Panc1 (cell line): Measurements from ENCODE around the gene TSPAN31. TPM values are rescaled to one million over a fixed set of nuclear protein-coding genes. Genes with fewer than 3 reads are reported as not detected.

ENCODE experiments used
- ATAC-seq: fragments of 200-7000 bp; cut with Tn5 transposase; 2 replicates; pipeline ENCODE4 v1.9.1; 2020; ENCODE audit warnings: mild to moderate bottlenecking, moderate library complexity
- BruUV-seq: library from RNA; stranded (reverse); fragments of 400-500 nt; replicated peaks from 2 replicates; lab custom pipeline; 2021; lab: Mats Ljungman, UMichigan
- CTCF ChIA-PET: fragments of 300-600 bp; sonication (Branson Sonifier 250); formaldehyde crosslinking; loops from one replicate; lab custom pipeline; 2022; ENCODE audit warnings: antibody characterized with exemption; lab: Charles Lee
- POLR2A ChIA-PET: fragments of 300-600 bp; sonication (Branson Sonifier 250); formaldehyde crosslinking; loops from one replicate; lab custom pipeline; 2022; ENCODE audit warnings: antibody characterized with exemption; lab: Charles Lee
- DNase-seq: peaks from one replicate; pipeline ENCODE4 v3.0.0-alpha.2; 2010; ENCODE audit warnings: low read depth, low spot score
- H3K27ac ChIP-seq: 2 replicates; pipeline ENCODE4 v1.5.1; 2011; ENCODE audit warnings: mild to moderate bottlenecking, low read length, inconsistent platforms
- H3K27me3 ChIP-seq: fragments of 200-500 bp; sonication (Bioruptor generic); 2 replicates; pipeline ENCODE4 v1.6.0; 2014; ENCODE audit warnings: low read length, inconsistent platforms; ENCODE audit not compliant: control insufficient read depth, insufficient read depth
- H3K36me3 ChIP-seq: fragments of 200-500 bp; sonication (Bioruptor generic); 2 replicates; pipeline ENCODE4 v1.5.1; 2014; ENCODE audit warnings: inconsistent platforms, mild to moderate bottlenecking, low read length, moderate library complexity; ENCODE audit not compliant: control insufficient read depth, insufficient read depth
- H3K4me1 ChIP-seq: 2 replicates; pipeline ENCODE4 v1.5.1; 2011; ENCODE audit warnings: inconsistent platforms, mild to moderate bottlenecking, low read length, moderate library complexity; ENCODE audit not compliant: control insufficient read depth, insufficient read depth
- H3K4me3 ChIP-seq, 2 experiments: 2 replicates each; pipeline ENCODE4 v1.5.1; 2011 to 2012; ENCODE audit warnings: low read depth in 2 of 2, low read length in 2 of 2, mild to moderate bottlenecking in 2 of 2, inconsistent platforms in 1 of 2, moderate library complexity in 1 of 2
- H3K9me3 ChIP-seq: fragments of 200-500 bp; sonication (Bioruptor generic); 2 replicates; pipeline ENCODE4 v1.5.1; 2014; ENCODE audit warnings: low read depth, mild to moderate bottlenecking, inconsistent platforms, low read length, moderate library complexity; ENCODE audit not compliant: control insufficient read depth, insufficient read depth
- POLR2AphosphoS5 ChIP-seq: IDR thresholded peaks from 2 replicates; pipeline ENCODE4 v1.6.1; 2012; ENCODE audit warnings: mild to moderate bottlenecking, low read depth, low read length, moderate library complexity
- SIN3A ChIP-seq: IDR thresholded peaks from 2 replicates; pipeline ENCODE4 v1.6.1; 2012; ENCODE audit warnings: low read depth, mild to moderate bottlenecking, low read length, moderate library complexity, borderline replicate concordance; ENCODE audit not compliant: insufficient read depth
- TCF7L2 ChIP-seq: IDR thresholded peaks from 2 replicates; pipeline ENCODE4 v1.6.1; 2011; ENCODE audit warnings: mild to moderate bottlenecking, low read depth, low read length, inconsistent platforms
- in situ Hi-C: cut with HindIII; loops from 2 replicates; pipeline ENCODE4 v1.10.0; 2016; ENCODE audit warnings: low sequenced_read_pairs, low pct_unique_long_range_greater_than_20kb
- intact Hi-C: fragments of 100-400 bp; cut with micrococcal nuclease; formaldehyde crosslinking; loops from one replicate; pipeline ENCODE4 v1.10.0; 2022; ENCODE audit not compliant: unreplicated experiment
- total RNA-seq: library from RNA; stranded (reverse); gene quantifications from one replicate; pipeline ENCODE4 v1.2.1, GENCODE V29; 2021; ENCODE audit not compliant: unreplicated experiment
- TF ChIP-seq, protein P1 (sequence below), 2 experiments: IDR thresholded peaks; 2 replicates each; pipeline ENCODE4 v1.6.1; 2011 to 2012; ENCODE audit warnings: low read depth in 2 of 2, control low read depth in 1 of 2, low read length in 1 of 2, mild to moderate bottlenecking in 1 of 2, moderate library complexity in 1 of 2; ENCODE audit not compliant: insufficient read depth in 1 of 2
- TF ChIP-seq, protein P2 (sequence below): fragments of 450-650 bp; IDR thresholded peaks from 2 replicates; pipeline ENCODE4 v1.5.1; 2017; ENCODE audit warnings: mild to moderate bottlenecking

The TSPAN31 gene
- total RNA-seq, 1 experiment from 2014 or later = 17.5 TPM

DNA sequence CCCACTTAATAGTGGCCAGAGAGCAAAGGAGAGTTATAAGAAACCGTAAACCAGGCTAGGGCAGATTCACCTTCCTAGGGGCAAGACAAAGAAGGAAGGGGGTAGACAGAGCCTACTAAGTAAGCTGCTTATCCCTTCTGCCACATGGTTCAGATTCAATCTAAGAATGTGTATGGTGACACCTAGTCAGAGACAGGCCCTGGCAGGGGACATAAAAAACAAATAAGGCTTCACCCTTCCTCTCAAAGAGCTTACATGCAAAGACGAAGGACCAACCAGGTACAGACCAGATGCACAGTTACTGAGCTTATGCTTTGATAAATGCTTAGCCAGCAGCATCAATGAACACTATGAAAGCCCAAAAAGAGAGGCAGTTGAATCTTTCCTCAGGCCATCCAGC, 17.6 kb downstream of the TSPAN31 start:
- Histone ChIP-seq H3K27ac (no peak overlapping the region), H3K27me3 (peaks cover 4% of the 10 kb centered on the region; the same call in 1 of the 2 replicates), H3K4me3 (no peak overlapping the region), H3K9me3 (no peaks in the 10 kb centered on the region), H3K4me1 (peaks cover 11% of the 10 kb centered on the region), H3K36me3 (no peaks in the 10 kb centered on the region)
- CTCF ChIA-PET = no interaction called here
- ATAC-seq = no peak
- TF ChIP-seq, protein P1, sequence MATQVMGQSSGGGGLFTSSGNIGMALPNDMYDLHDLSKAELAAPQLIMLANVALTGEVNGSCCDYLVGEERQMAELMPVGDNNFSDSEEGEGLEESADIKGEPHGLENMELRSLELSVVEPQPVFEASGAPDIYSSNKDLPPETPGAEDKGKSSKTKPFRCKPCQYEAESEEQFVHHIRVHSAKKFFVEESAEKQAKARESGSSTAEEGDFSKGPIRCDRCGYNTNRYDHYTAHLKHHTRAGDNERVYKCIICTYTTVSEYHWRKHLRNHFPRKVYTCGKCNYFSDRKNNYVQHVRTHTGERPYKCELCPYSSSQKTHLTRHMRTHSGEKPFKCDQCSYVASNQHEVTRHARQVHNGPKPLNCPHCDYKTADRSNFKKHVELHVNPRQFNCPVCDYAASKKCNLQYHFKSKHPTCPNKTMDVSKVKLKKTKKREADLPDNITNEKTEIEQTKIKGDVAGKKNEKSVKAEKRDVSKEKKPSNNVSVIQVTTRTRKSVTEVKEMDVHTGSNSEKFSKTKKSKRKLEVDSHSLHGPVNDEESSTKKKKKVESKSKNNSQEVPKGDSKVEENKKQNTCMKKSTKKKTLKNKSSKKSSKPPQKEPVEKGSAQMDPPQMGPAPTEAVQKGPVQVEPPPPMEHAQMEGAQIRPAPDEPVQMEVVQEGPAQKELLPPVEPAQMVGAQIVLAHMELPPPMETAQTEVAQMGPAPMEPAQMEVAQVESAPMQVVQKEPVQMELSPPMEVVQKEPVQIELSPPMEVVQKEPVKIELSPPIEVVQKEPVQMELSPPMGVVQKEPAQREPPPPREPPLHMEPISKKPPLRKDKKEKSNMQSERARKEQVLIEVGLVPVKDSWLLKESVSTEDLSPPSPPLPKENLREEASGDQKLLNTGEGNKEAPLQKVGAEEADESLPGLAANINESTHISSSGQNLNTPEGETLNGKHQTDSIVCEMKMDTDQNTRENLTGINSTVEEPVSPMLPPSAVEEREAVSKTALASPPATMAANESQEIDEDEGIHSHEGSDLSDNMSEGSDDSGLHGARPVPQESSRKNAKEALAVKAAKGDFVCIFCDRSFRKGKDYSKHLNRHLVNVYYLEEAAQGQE (IDR thresholded peaks at IDR 0.05; ENCODE audit: insufficient read depth in 1 of 2, low read depth in 2 of 2, low read length in 1 of 2) = no peak
- TF ChIP-seq POLR2AphosphoS5 (no peak), SIN3A (no peak), TCF7L2 (no peak)
- TF ChIP-seq, protein P2, sequence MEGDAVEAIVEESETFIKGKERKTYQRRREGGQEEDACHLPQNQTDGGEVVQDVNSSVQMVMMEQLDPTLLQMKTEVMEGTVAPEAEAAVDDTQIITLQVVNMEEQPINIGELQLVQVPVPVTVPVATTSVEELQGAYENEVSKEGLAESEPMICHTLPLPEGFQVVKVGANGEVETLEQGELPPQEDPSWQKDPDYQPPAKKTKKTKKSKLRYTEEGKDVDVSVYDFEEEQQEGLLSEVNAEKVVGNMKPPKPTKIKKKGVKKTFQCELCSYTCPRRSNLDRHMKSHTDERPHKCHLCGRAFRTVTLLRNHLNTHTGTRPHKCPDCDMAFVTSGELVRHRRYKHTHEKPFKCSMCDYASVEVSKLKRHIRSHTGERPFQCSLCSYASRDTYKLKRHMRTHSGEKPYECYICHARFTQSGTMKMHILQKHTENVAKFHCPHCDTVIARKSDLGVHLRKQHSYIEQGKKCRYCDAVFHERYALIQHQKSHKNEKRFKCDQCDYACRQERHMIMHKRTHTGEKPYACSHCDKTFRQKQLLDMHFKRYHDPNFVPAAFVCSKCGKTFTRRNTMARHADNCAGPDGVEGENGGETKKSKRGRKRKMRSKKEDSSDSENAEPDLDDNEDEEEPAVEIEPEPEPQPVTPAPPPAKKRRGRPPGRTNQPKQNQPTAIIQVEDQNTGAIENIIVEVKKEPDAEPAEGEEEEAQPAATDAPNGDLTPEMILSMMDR = no peak
- intact Hi-C loops (no loop called here), in situ Hi-C loops (no loop called here)
- BruUV-seq = no TSS peak
- DNase-seq = no peak
- POLR2A ChIA-PET = no interaction called here

DNA sequence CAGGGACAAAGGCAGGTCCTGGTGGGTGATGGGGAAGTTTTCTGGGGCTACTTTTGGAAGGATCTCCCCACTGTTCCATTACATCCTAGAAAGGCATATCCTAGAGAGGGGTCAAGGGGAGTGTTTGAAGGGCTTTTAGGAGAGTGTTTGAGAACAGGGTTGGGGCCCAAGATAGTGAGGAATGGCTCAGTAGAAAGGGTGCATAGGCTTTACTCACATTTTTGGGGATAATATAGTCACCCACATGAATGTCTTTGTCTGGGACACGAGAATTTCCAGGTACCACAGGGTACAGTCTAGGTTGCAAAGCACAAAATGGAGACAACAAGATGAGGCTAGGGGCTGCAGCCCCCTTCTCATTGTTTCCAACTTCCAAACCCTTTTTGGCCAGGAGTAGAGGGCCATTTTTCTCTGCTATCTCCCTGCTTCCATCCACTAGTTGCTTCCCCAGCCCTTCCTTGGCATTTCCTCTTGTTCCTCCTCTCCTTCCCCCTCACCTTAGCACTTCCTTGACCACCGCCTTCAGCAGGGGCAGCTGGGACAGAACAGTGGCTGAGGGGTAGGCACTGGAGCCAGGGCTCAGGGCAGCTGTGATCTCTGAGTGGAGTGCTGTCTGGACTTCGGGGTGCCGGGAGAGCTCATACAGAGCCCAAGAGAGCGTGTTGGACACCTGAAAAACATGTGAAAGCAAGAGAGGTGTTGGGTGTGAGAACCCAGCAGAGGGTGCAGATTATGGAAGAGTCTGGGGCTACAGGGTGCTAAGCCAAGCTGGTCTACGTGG, 19.2 kb downstream of the TSPAN31 start:
- TF ChIP-seq, protein P1 (IDR thresholded peaks at IDR 0.05; ENCODE audit: insufficient read depth in 1 of 2, low read depth in 2 of 2, low read length in 1 of 2) = no peak
- no peak for TF ChIP-seq SIN3A
- TF ChIP-seq, protein P2 = no peak
- no peak for TF ChIP-seq TCF7L2
- TF ChIP-seq POLR2AphosphoS5 = no peak
- Histone ChIP-seq H3K4me1 (peaks cover 15% of the 10 kb centered on the region), H3K9me3 (no peaks in the 10 kb centered on the region), H3K27ac (no peak overlapping the region), H3K36me3 (no peaks in the 10 kb centered on the region; the same call in 1 of the 2 replicates), H3K4me3 (peak overlapping the region in 1 of 2 experiments; percentile 57; a peak in 1 of 4 replicates), H3K27me3 (peaks cover 4% of the 10 kb centered on the region; the same call in 1 of the 2 replicates)
- CTCF ChIA-PET = no interaction called here
- DNase-seq (no peak), ATAC-seq (no peak)
- in situ Hi-C loops (no loop called here), intact Hi-C loops (no loop called here)
- BruUV-seq = no TSS peak
- POLR2A ChIA-PET = no interaction called here
